Keratinocyte (primary cell): ENCODE measurements around the gene PLEKHF1. TPM values are rescaled to one million over a fixed set of nuclear protein-coding genes. Genes with fewer than 3 reads are reported as not detected.

Experiments
- DNase-seq: peaks from one replicate; pipeline ENCODE4 v3.0.0-alpha.2; 2011; ENCODE audit warnings: low read depth, missing footprints, low spot score
- FAIRE-seq: peaks from 2 replicates; lab custom pipeline; 2011; peaks lifted over from hg19 to GRCh38; lab: Jason Lieb, UNC
- H2AFZ ChIP-seq: 2 replicates; pipeline ENCODE4 v1.6.0; 2012; ENCODE audit warnings: low read length, control low read depth, inconsistent platforms; ENCODE audit not compliant: control insufficient read depth
- H3K27ac ChIP-seq: 2 replicates; pipeline ENCODE4 v1.5.1; 2011; ENCODE audit warnings: low read length; ENCODE audit not compliant: control insufficient read depth, insufficient read depth
- H3K27me3 ChIP-seq: 3 replicates; pipeline ENCODE4 v1.6.0; 2011; ENCODE audit warnings: low read length; ENCODE audit not compliant: control insufficient read depth, insufficient read depth; ENCODE audit errors: extremely low read depth
- H3K36me3 ChIP-seq, 2 experiments: 2 replicates in 1 of 2; 3 replicates in 1 of 2; pipeline ENCODE4 v1.5.1; 2011; ENCODE audit warnings: low read length in 2 of 2, mild to moderate bottlenecking in 1 of 2; ENCODE audit not compliant: control insufficient read depth in 2 of 2, insufficient read depth in 2 of 2; ENCODE audit errors: extremely low read depth in 1 of 2
- H3K4me1 ChIP-seq: 3 replicates; pipeline ENCODE4 v1.5.1; 2011; ENCODE audit warnings: low read length; ENCODE audit not compliant: control insufficient read depth, insufficient read depth; ENCODE audit errors: extremely low read depth
- H3K4me2 ChIP-seq: 3 replicates; pipeline ENCODE4 v1.6.0; 2011; ENCODE audit warnings: low read depth, low read length; ENCODE audit not compliant: control insufficient read depth, insufficient read depth; ENCODE audit errors: extremely low read depth
- H3K4me3 ChIP-seq, 3 experiments: fragments of 200-600 bp in 1 of 3; sonication (generic) in 1 of 3; 2 replicates in 2 of 3; 3 replicates in 1 of 3; pipeline ENCODE4 v1.5.1; 2011 to 2016; ENCODE audit warnings: low read length in 3 of 3, mild to moderate bottlenecking in 3 of 3, control low read depth in 2 of 3, inconsistent platforms in 1 of 3, low read depth in 1 of 3, mixed read lengths in 1 of 3, mixed run types in 1 of 3, moderate library complexity in 1 of 3; ENCODE audit not compliant: control insufficient read depth in 2 of 3, insufficient read depth in 2 of 3; ENCODE audit errors: extremely low read depth in 1 of 3
- H3K79me2 ChIP-seq: 2 replicates; pipeline ENCODE4 v1.6.0; 2012; ENCODE audit warnings: low read length; ENCODE audit not compliant: control insufficient read depth, insufficient read depth
- H3K9ac ChIP-seq: 3 replicates; pipeline ENCODE4 v1.6.0; 2011; ENCODE audit warnings: low read length; ENCODE audit not compliant: control insufficient read depth, insufficient read depth; ENCODE audit errors: extremely low read depth
- H3K9me1 ChIP-seq: 3 replicates; pipeline ENCODE4 v1.6.0; 2011; ENCODE audit warnings: low read length; ENCODE audit not compliant: control insufficient read depth, insufficient read depth; ENCODE audit errors: extremely low read depth
- H3K9me3 ChIP-seq: 2 replicates; pipeline ENCODE4 v1.5.1; 2012; ENCODE audit warnings: low read depth, low read length; ENCODE audit not compliant: control insufficient read depth
- H4K20me1 ChIP-seq: 3 replicates; pipeline ENCODE4 v1.6.0; 2011; ENCODE audit warnings: low read length; ENCODE audit not compliant: control insufficient read depth, insufficient read depth; ENCODE audit errors: extremely low read depth
- CTCF ChIP-seq, 3 experiments: IDR thresholded peaks in 1 of 3; conservative IDR thresholded peaks in 1 of 3; optimal IDR thresholded peaks in 1 of 3; 2 replicates in 2 of 3; 3 replicates in 1 of 3; pipeline versions ENCODE3 to v1.5.1; 2011; ENCODE audit warnings: low read length in 3 of 3, mild to moderate bottlenecking in 3 of 3, moderate library complexity in 2 of 3, control low read depth in 1 of 3, inconsistent platforms in 1 of 3; ENCODE audit not compliant: insufficient read depth in 2 of 3; ENCODE audit errors: extremely low read depth in 1 of 3
- EZH2 ChIP-seq: IDR thresholded peaks from one replicate; pipeline ENCODE4 v1.6.1; 2012; ENCODE audit warnings: inconsistent platforms, mild to moderate bottlenecking, low read length, moderate library complexity
- dilution Hi-C: fragments of 300-500 bp; cut with MboI; formaldehyde crosslinking; loops from one replicate; pipeline ENCODE4 v1.7.0; 2020; ENCODE audit warnings: low sequenced_read_pairs; ENCODE audit not compliant: extremely low pct_ligation_motif_present
- polyA plus RNA-seq, 5 experiments: library from polyadenylated mRNA; depleted of rRNA in 3 of 5; stranded (reverse) in 3 of 5; stranded (forward) in 1 of 5; unstranded in 1 of 5; fragments of >200 nt; gene quantifications; 1 replicate in 1 of 5; 2 replicates in 3 of 5; 3 replicates in 1 of 5; pipeline versions ENCODE4 v1.2.1 to v1.2.3, GENCODE V29; 2011 to 2012; ENCODE audit warnings: missing spikeins in 2 of 5, low read depth in 1 of 5, low replicate concordance in 1 of 5

PLEKHF1 gene
- polyA plus RNA-seq, 1 donor (not counting 4 experiments of a cell fraction or from before 2014, with no cell fraction given): 9.4 TPM

DNA sequence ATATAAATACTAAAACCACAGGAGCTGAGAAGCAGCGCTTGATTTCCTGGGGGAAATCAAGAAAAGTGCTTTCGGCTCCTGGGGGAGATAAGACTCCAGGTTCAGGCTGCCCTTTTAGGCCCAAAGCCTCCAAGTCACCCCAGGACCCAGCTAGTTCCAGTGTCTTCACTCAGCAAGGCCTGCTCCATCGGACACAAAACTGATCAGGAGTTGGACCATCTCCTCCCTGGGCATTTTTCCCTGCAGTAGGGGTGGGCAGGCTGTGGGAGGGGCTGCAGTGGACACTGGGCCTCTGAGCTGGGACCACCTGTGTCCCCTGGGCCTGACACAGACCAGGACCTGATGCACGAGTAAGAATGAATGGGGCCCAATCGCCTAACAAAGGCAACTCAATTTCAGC is 34.6 kb downstream of the PLEKHF1 start:
- dilution Hi-C loops: no loop called here
- H3K4me2 ChIP-seq: no peak overlapping the region

GRCh38 chr19:29700498-29700897 is 35.2 kb downstream of the PLEKHF1 start:
- Histone ChIP-seq H3K4me3 (no peak overlapping the region), H3K9ac (no peak overlapping the region), H3K9me3 (no peaks in the 10 kb centered on the region), H3K79me2 (no peaks in the 10 kb centered on the region), H4K20me1 (no peaks in the 10 kb centered on the region), H3K36me3 (peaks cover 0 to 8% of the 10 kb centered on the region in 2 experiments), H2AFZ (no peak overlapping the region), H3K4me1 (no peaks in the 10 kb centered on the region), H3K27ac (no peak overlapping the region), H3K27me3 (no peaks in the 10 kb centered on the region), H3K4me2 (no peak overlapping the region), H3K9me1 (no peaks in the 10 kb centered on the region)
- TF ChIP-seq EZH2 (no peak), CTCF (optimal IDR thresholded peaks at IDR 0.05 in 1 of 3, IDR thresholded peaks at IDR 0.05 in 1 of 3, conservative IDR thresholded peaks at IDR 0.05 in 1 of 3; ENCODE audit: extremely low read depth in 1 of 3, insufficient read depth in 2 of 3, low read length in 3 of 3) (no peak)
- dilution Hi-C loops: no loop called here
- no peak for DNase-seq
- no peak for FAIRE-seq

More for the DNA sequence above, 34.6 kb downstream of the PLEKHF1 start:
- FAIRE-seq: no peak
- Histone ChIP-seq H3K27ac (no peak overlapping the region), H3K4me1 (no peaks in the 10 kb centered on the region), H4K20me1 (no peaks in the 10 kb centered on the region), H3K9me1 (no peaks in the 10 kb centered on the region), H2AFZ (no peak overlapping the region), H3K9me3 (no peaks in the 10 kb centered on the region), H3K27me3 (no peaks in the 10 kb centered on the region), H3K9ac (no peak overlapping the region), H3K79me2 (no peaks in the 10 kb centered on the region), H3K36me3 (peaks cover 0 to 8% of the 10 kb centered on the region in 2 experiments), H3K4me3 (no peak overlapping the region)
- DNase-seq: no peak
- TF ChIP-seq CTCF (optimal IDR thresholded peaks at IDR 0.05 in 1 of 3, IDR thresholded peaks at IDR 0.05 in 1 of 3, conservative IDR thresholded peaks at IDR 0.05 in 1 of 3; ENCODE audit: extremely low read depth in 1 of 3, insufficient read depth in 2 of 3, low read length in 3 of 3) (no peak), EZH2 (no peak)
